KOPT-K1 (cell line): ENCODE data around the gene ZNRD2.

Experiments used
- H3K27ac ChIP-seq: fragments of 200-600 bp; sonication (generic); 2 replicates; pipeline ENCODE4 v1.5.1; 2016; ENCODE audit warnings: antibody characterized with exemption, mild to moderate bottlenecking, low read depth, low read length; ENCODE audit not compliant: poor library complexity, severe bottlenecking
- H3K36me3 ChIP-seq: fragments of 200-600 bp; sonication (generic); 2 replicates; pipeline ENCODE4 v1.5.1; 2017; ENCODE audit warnings: antibody characterized with exemption, mild to moderate bottlenecking, low read length, moderate library complexity; ENCODE audit not compliant: insufficient read depth
- H3K9me3 ChIP-seq: fragments of 200-600 bp; sonication (generic); 2 replicates; pipeline ENCODE4 v1.5.1; 2017; ENCODE audit warnings: antibody characterized with exemption, low read length, mild to moderate bottlenecking; ENCODE audit not compliant: insufficient read depth, poor library complexity, severe bottlenecking

ZNRD2 gene

GRCh38 chr11:65611758-65612603 lies 41.7 kb downstream of the ZNRD2 start:
- H3K9me3 ChIP-seq = no peaks in the 10 kb centered on the region
- H3K36me3 ChIP-seq = peaks cover 59% of the 10 kb centered on the region
- H3K27ac ChIP-seq = no peak overlapping the region

GRCh38 chr11:65612691-65613090 lies 42.4 kb downstream of the ZNRD2 start:
- Histone ChIP-seq H3K9me3 (no peaks in the 10 kb centered on the region), H3K36me3 (peaks cover 59% of the 10 kb centered on the region), H3K27ac (peak overlapping the region; percentile 90)

GRCh38 chr11:65613091-65613928 lies 43.0 kb downstream of the ZNRD2 start:
- Histone ChIP-seq H3K36me3 (peaks cover 59% of the 10 kb centered on the region), H3K27ac (peak overlapping the region; percentile 90), H3K9me3 (no peaks in the 10 kb centered on the region)

- Histone ChIP-seq H3K9me3 (no peaks in the 10 kb centered on the region), H3K36me3 (peaks cover 59% of the 10 kb centered on the region)
Observed at GRCh38 chr11:65615229-65615949, 45.1 kb downstream of the ZNRD2 start, which contains the start of gene PCNX3. PCNX3 (plus strand) TSS chr11:65615776; CDS start chr11:65616312, 536 bp downstream.

GRCh38 chr11:65615950-65616574 lies 45.8 kb downstream of the ZNRD2 start:
- H3K27ac ChIP-seq = peak overlapping the region; percentile 90
- H3K36me3 ChIP-seq = peaks cover 60% of the 10 kb centered on the region
- H3K9me3 ChIP-seq = no peaks in the 10 kb centered on the region

More at GRCh38 chr11:65615229-65615949, 45.1 kb downstream of the ZNRD2 start, which contains the start of gene PCNX3:
- H3K27ac ChIP-seq = peak within 1 kb of the TSS; percentile 90

- Histone ChIP-seq H3K36me3 (peaks cover 60% of the 10 kb centered on the region), H3K27ac (peak overlapping the region; percentile 90)
Observed at GRCh38 chr11:65616575-65617001, 46.3 kb downstream of the ZNRD2 start.

GRCh38 chr11:65617136-65617850 lies 47.0 kb downstream of the ZNRD2 start:
- Histone ChIP-seq H3K27ac (no peak overlapping the region), H3K36me3 (peaks cover 60% of the 10 kb centered on the region), H3K9me3 (no peaks in the 10 kb centered on the region)

More at GRCh38 chr11:65616575-65617001, 46.3 kb downstream of the ZNRD2 start:
- no peaks in the 10 kb centered on the region for H3K9me3 ChIP-seq

- Histone ChIP-seq H3K36me3 (peaks cover 64% of the 10 kb centered on the region), H3K27ac (no peak overlapping the region), H3K9me3 (no peaks in the 10 kb centered on the region)
Observed at GRCh38 chr11:65617990-65618751, 47.9 kb downstream of the ZNRD2 start.

GRCh38 chr11:65618763-65619162 lies 48.5 kb downstream of the ZNRD2 start:
- H3K9me3 ChIP-seq = no peaks in the 10 kb centered on the region
- no peak overlapping the region for H3K27ac ChIP-seq
- peaks cover 70% of the 10 kb centered on the region for H3K36me3 ChIP-seq

- Histone ChIP-seq H3K9me3 (no peaks in the 10 kb centered on the region), H3K27ac (no peak overlapping the region), H3K36me3 (peaks cover 76% of the 10 kb centered on the region)
Observed at GRCh38 chr11:65619281-65619928, 49.1 kb downstream of the ZNRD2 start.

GRCh38 chr11:65620666-65621065 lies 50.4 kb downstream of the ZNRD2 start:
- peaks cover 89% of the 10 kb centered on the region for H3K36me3 ChIP-seq
- H3K27ac ChIP-seq = no peak overlapping the region
- no peaks in the 10 kb centered on the region for H3K9me3 ChIP-seq

- Histone ChIP-seq H3K36me3 (peaks cover 97% of the 10 kb centered on the region), H3K9me3 (no peaks in the 10 kb centered on the region), H3K27ac (no peak overlapping the region)
Observed at GRCh38 chr11:65621460-65621859, 51.2 kb downstream of the ZNRD2 start.
